ENCODE measurements around the gene ASIC5.

- no peak for TF ChIP-seq CTCF (IDR thresholded peaks at IDR 0.05)
- no peak for TF ChIP-seq JUND (IDR thresholded peaks at IDR 0.05)
- no peak for TF ChIP-seq TAF1 (IDR thresholded peaks at IDR 0.05; ENCODE audit: borderline replicate concordance, low read depth, low read length)
- no peak for TF ChIP-seq REST (IDR thresholded peaks at IDR 0.05; ENCODE audit: low read depth, low read length)
- no peak for TF ChIP-seq FOSL2 (IDR thresholded peaks at IDR 0.05; ENCODE audit: borderline replicate concordance, low read depth)
- no peak for TF ChIP-seq ZBTB33 (IDR thresholded peaks at IDR 0.05; ENCODE audit: borderline replicate concordance, low read depth)
- no peak for TF ChIP-seq EP300 (IDR thresholded peaks at IDR 0.05; ENCODE audit: borderline replicate concordance in 1 of 2, low read depth in 1 of 2, low read length in 1 of 2)
Observed at GRCh38 chr4:155879767-155880166, 13.7 kb upstream of the ASIC5 start.
